ENCODE measurements around the gene YKT6.

DNA sequence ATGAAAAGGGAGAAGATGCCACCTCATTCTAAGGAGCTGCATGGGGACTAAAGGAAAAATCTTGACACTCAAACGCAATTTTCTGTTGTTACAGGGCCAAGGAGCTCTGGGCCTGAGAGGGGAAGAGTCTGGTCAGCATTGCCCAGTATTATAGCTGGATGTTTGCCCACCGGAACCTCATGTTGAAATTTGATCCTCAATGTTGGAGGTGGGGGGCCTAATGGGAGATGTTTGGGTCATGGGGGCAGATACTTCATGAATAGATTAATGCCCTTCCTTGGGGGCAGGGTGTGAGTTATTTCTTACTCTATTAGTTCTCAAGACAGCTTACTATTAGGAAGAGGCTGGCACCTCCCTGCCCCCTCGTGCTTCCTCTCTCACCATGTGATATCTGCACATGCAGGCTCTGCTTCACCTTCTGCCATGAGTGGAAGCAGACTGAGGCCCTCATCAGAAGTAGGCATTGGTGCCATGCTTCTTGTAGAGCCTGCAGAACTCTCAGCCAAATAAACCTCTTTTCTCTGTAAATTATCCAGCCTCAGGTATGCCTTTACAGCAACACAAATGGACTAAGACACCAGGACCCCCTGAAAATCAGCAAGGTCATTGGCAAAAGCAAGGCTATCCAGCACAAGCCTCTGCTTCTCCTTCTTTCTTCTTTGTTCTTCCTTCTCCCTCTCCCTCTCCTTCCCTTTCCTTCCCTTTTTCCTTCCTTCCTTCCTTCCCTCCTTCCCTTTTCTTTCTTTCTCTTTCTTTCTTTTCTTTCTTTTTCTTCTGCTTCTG, 26.7 kb upstream of the YKT6 start:
- TF ChIP-seq, protein P1, sequence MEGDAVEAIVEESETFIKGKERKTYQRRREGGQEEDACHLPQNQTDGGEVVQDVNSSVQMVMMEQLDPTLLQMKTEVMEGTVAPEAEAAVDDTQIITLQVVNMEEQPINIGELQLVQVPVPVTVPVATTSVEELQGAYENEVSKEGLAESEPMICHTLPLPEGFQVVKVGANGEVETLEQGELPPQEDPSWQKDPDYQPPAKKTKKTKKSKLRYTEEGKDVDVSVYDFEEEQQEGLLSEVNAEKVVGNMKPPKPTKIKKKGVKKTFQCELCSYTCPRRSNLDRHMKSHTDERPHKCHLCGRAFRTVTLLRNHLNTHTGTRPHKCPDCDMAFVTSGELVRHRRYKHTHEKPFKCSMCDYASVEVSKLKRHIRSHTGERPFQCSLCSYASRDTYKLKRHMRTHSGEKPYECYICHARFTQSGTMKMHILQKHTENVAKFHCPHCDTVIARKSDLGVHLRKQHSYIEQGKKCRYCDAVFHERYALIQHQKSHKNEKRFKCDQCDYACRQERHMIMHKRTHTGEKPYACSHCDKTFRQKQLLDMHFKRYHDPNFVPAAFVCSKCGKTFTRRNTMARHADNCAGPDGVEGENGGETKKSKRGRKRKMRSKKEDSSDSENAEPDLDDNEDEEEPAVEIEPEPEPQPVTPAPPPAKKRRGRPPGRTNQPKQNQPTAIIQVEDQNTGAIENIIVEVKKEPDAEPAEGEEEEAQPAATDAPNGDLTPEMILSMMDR (conservative IDR thresholded peaks at IDR 0.05) = no peak
- TF ChIP-seq ZFX (IDR thresholded peaks at IDR 0.05) = no peak
